Effector memory CD8-positive, alpha-beta T cell (primary cell): ENCODE results near the gene ECE1.

Experiments used
- ATAC-seq: fragments of 150-1000 bp; cut with Tn5 transposase; replicated peaks from 2 replicates; pipeline ENCODE4 v1.10.0; 2021; ENCODE audit warnings: mild to moderate bottlenecking, moderate library complexity
- DNase-seq, 3 experiments: peaks; one replicate each; pipeline ENCODE4 v3.0.0; 2021
- H3K27ac Mint-ChIP-seq, 2 donors: one replicate each; pipeline ENCODE4 v1.8.0; 2022; ENCODE audit warnings: mild to moderate bottlenecking in 2 of 2, mixed read lengths in 2 of 2, moderate library complexity in 2 of 2
- H3K27me3 Mint-ChIP-seq, 2 donors: one replicate each; pipeline ENCODE4 v1.8.0; 2022; ENCODE audit warnings: mixed read lengths in 2 of 2
- H3K36me3 Mint-ChIP-seq: one replicate; pipeline ENCODE4 v1.8.0; 2022; ENCODE audit warnings: mild to moderate bottlenecking, moderate library complexity, mixed read lengths; ENCODE audit not compliant: insufficient read depth
- H3K4me1 Mint-ChIP-seq, 2 donors: one replicate each; pipeline ENCODE4 v1.8.0; 2022; ENCODE audit warnings: low read depth in 2 of 2, mixed read lengths in 2 of 2
- H3K4me3 Mint-ChIP-seq, 2 donors: one replicate each; pipeline ENCODE4 v1.8.0; 2022; ENCODE audit warnings: mild to moderate bottlenecking in 2 of 2, mixed read lengths in 2 of 2, moderate library complexity in 2 of 2
- H3K9me3 Mint-ChIP-seq, 2 donors: one replicate each; pipeline ENCODE4 v1.8.0; 2022; ENCODE audit warnings: mixed read lengths in 2 of 2

Gene ECE1

DNA sequence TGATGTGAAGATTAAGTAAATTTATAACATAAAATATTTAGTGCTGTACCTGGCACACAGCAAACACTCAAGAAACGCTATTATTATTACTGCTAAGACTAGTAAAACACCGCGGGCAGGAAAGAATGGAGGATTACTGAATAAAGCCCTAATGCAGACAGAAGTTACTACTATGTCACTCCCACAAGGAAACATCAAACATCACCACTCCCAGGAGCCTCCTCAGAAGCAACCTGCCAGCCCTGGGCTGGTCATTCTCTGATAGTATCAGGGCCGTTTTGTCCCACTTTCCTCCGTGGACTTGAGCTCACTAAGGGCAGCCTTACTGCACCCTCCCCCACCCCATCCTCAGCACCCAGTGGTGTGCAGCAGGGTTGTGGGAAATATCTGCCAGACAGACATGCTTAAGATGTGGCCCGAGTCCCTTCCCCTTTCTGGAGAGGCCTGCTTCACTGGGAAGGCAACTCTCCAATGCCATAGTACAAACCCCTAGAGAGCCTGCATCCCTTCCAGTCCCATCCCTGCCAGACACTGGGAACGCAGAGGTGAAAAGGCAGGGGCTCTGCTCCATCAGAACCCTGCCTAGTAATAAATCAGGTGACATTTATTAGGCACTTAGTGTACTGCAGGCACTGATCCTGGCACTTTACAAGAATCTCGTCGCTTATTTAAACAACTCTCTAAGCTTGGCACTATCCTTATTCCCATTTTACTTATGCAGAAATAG is 41.7 kb upstream of the ECE1 start:
- Mint-ChIP-seq H3K27me3 (no peaks in the 10 kb centered on the region), H3K9me3 (no peaks in the 10 kb centered on the region), H3K4me3 (no peak overlapping the region), H3K27ac (peak overlapping the region in 1 of 2 donors; percentile 59), H3K36me3 (peaks cover 16% of the 10 kb centered on the region), H3K4me1 (peaks cover 51% of the 10 kb centered on the region in 2 donors)
- ATAC-seq (no peak), DNase-seq (no peak)

DNA sequence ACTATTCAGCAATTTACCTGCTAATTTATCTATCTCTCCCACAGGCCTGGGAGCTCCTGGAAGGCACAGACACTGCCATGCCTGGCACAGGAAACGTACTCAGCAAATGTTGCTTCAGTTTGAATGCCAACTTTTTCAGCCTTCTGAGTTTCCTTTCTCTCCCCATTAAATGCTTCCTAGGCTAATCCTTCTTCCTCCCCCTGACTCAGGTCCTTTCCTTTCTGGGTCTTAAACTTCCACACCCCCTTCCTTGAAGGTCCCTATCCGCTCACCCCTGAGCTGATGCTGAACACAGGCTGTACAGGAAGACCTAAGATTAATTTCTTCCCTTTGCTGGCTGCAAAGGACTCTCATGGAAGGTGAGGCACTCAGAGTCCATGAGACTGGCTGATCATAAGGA is 40.3 kb upstream of the ECE1 start:
- Mint-ChIP-seq H3K4me1 (peaks cover 58 to 60% of the 10 kb centered on the region in 2 donors), H3K9me3 (no peaks in the 10 kb centered on the region), H3K27ac (peak overlapping the region in 1 of 2 donors; percentile 44), H3K4me3 (no peak overlapping the region), H3K27me3 (no peaks in the 10 kb centered on the region), H3K36me3 (peaks cover 16% of the 10 kb centered on the region)
- ATAC-seq (no peak), DNase-seq (no peak)

DNA sequence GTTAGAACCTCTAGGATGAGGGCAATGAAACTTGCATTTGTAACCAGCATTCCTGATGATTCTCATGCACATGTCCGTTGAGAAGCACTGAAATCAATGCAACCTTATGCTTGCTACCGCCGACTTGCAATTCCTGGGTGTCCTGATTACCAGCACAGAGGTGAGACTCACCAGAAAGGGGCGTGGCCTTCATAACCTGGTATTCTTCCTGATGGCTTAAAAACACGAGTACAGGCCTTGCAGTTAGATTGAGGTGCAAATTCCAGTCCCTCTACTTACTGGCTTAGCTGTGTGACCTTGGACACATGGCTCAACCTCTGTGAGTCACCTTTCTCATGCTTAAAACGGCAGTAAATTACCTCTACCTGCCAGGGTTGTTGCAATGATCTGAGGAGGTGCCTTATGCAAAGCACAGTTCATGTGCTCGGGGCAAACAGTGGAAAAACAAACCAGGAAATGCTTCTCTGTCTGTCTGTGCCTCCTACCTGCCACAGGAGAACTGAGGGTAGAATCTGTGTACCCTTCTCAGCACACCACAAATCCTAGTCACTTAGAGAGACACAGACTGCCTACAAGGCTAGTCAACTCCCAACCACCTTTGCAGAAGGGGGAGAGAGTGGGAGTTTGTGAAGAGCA is 39.1 kb upstream of the ECE1 start:
- no peaks in the 10 kb centered on the region for H3K9me3 Mint-ChIP-seq
- no peak for ATAC-seq
- peak overlapping the region; percentile 35 to 70 for H3K27ac Mint-ChIP-seq
- no peak for DNase-seq
- H3K4me3 Mint-ChIP-seq = no peak overlapping the region
- H3K4me1 Mint-ChIP-seq = peaks cover 58 to 61% of the 10 kb centered on the region in 2 donors
- H3K27me3 Mint-ChIP-seq = no peaks in the 10 kb centered on the region
- peaks cover 17% of the 10 kb centered on the region for H3K36me3 Mint-ChIP-seq

DNA sequence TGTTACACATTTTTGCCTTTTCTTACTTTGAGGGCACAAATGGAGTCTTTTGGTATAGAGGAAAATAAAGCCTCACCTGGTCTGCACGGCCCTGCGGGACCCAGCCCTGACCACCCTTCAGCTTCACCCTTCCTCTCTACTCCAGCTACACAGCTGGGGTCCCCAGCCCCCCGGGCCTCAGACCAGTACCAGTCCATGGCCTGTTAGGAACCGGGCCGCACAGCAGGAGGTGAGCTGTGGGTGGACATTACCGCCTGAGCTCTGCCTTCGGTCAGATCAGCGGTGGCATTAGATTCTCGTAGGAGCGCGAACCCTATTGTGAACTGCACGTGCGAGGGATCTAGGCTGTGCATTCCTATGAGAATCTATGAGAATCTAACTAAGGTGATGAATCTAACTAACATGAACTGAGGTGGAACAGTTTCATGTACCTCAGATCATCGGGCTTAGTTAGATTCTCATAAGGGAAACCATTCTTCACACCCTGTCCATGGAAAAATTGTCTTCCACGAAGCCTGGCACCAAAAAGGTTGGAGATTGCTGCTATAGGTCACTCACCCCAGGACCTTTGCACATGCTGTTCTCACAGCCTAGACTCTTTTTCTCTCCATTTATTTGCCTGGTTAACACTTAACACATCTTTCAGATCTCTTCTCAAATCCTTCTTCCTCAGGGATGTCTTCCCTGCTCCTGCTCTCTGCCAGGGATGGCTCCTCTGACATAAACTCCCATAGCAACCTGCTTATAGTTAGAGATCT is 37.5 kb upstream of the ECE1 start:
- peaks cover 52% of the 10 kb centered on the region in 2 donors for H3K4me1 Mint-ChIP-seq
- no peak for DNase-seq
- no peak for ATAC-seq
- H3K36me3 Mint-ChIP-seq = peaks cover 15% of the 10 kb centered on the region
- no peaks in the 10 kb centered on the region for H3K27me3 Mint-ChIP-seq
- no peak overlapping the region for H3K4me3 Mint-ChIP-seq
- H3K9me3 Mint-ChIP-seq = no peaks in the 10 kb centered on the region
- H3K27ac Mint-ChIP-seq = peak overlapping the region; percentile 6 to 55

DNA sequence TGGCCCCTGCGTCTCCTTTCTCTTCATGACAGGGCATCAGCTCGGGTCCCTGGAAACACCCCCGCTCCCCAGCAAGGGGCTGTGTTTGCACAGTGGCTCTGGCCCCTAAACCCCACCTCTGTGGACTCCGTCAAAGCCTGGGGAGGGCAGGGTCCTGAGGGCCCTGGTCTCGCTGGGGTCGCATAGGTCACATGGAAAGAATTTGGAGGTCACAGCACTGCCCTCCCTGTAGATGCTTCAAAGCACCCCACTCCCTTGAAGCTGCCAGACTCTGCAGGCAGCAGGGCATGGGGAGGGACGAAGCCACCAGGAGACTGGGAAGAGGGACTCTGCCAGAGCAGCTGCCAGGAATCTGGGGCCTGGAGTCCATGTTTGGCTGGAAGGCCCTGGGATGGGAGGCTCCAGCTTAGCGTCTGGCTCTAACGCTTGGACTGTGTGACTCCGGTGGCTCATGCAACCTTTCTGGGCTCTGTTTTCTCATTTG is 36.6 kb upstream of the ECE1 start:
- DNase-seq = no peak
- ATAC-seq = no peak
- H3K4me1 Mint-ChIP-seq = peaks cover 48 to 54% of the 10 kb centered on the region in 2 donors
- H3K27ac Mint-ChIP-seq = peak overlapping the region in 1 of 2 donors; percentile 55
- no peaks in the 10 kb centered on the region for H3K9me3 Mint-ChIP-seq
- no peaks in the 10 kb centered on the region for H3K27me3 Mint-ChIP-seq
- H3K36me3 Mint-ChIP-seq = peaks cover 18% of the 10 kb centered on the region
- no peak overlapping the region for H3K4me3 Mint-ChIP-seq

DNA sequence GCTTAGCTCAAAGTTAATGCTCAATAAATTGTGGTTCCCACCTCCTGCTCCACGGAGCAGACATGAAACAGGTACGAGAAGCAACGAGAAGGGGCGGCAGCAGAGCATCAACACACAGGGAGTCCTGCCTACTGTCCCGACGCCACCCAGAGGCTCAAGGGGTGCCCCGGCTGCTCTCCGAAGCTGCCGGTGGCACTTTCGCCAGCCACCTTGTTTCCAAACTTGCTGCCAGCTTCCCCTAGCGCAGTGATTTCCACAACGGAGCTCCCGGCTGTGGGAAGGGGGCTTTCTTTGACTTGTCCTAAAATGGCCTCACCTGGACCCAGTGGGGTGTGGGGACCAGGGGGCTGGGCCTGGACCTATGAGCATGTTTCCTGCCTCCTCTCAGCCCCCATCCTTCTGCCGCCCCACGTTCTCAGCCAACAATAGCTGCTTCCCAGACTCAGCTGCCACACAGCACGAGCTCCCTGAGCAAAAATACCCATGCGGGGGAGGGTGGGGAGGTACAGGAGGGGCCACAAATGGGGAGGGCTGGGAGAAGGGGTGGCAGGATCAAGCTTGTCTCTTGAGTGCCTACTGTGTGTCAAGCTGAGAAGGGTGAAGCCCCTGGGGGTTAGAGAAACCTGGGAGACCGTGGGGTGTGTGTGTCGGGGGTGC is 35.6 kb upstream of the ECE1 start:
- H3K27me3 Mint-ChIP-seq = no peaks in the 10 kb centered on the region
- no peaks in the 10 kb centered on the region for H3K9me3 Mint-ChIP-seq
- H3K27ac Mint-ChIP-seq = peak overlapping the region; percentile 64 to 93
- H3K36me3 Mint-ChIP-seq = peaks cover 18% of the 10 kb centered on the region
- H3K4me1 Mint-ChIP-seq = peaks cover 46 to 53% of the 10 kb centered on the region in 2 donors
- peak overlapping the region; percentile 78 to 79 for H3K4me3 Mint-ChIP-seq
- no peak for ATAC-seq
- DNase-seq = no peak

DNA sequence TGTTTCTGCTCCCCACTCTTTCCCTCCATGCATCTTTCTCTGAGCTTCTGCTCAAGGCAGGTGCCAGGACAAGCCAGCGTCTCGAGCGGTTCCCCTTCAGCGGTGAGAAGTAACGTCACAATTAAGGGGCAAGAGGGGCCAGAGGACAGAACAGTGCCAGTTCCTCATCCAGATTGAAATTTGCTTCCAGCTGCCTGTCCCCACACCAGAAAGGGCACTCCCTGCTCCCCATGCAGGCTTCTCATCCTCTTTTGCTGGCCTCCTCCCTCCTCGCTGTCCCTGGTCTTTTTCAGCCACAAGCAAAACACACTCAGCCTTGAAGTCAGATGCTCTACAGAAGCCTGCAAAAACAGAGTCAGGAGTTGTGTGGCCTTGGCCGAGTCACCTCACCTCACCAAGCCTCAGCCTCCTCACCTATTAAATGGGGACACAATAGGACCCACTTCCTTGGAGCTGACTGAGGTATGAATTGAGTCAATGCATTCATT is 35.0 kb upstream of the ECE1 start:
- DNase-seq = no peak
- Mint-ChIP-seq H3K9me3 (no peaks in the 10 kb centered on the region), H3K4me3 (peak overlapping the region; percentile 78 to 79), H3K27ac (peak overlapping the region; percentile 64 to 93), H3K36me3 (peaks cover 17% of the 10 kb centered on the region), H3K4me1 (peaks cover 42 to 48% of the 10 kb centered on the region in 2 donors), H3K27me3 (no peaks in the 10 kb centered on the region)
- ATAC-seq = peak; percentile 35

DNA sequence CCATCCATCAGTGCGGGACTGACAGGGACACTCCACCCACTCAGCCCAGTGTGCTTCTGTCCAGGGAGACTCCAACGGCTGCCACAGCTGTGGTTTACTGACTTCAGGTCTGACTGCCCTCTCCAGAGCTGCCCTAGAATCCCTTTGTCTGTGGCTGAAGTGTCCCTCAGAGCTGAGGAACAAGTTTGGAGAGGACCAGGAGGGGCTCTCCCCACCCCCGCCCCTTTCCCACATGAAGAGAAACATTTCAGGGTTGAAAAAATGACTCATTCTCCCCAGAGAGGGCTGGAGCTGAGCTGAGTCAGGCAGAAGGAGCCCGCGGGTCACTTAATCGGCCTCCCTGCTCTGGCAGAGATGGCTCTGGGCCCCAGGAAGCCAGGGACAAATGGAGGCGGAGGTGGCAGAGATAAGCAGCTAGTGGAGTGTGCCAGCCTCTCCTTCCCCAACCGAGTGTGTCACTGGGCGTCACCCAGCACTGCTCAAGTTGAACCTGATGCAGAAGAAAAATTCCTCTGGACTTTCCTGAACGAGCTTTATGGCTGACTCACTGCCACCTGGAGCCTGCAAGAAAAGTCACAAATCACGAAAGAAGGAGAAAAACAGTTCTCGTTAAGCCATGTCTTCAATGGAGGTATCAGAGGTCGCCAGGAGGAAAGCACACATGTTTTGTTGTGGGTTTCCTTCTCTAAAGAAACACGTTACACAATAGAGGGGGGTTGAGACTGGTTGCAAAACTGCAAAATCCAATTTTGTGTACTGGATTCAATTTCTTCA is 34.3 kb upstream of the ECE1 start:
- H3K36me3 Mint-ChIP-seq = peaks cover 15% of the 10 kb centered on the region
- peaks cover 45 to 47% of the 10 kb centered on the region in 2 donors for H3K4me1 Mint-ChIP-seq
- H3K27ac Mint-ChIP-seq = peak overlapping the region; percentile 64 to 93
- no peak for DNase-seq
- H3K27me3 Mint-ChIP-seq = no peaks in the 10 kb centered on the region
- H3K9me3 Mint-ChIP-seq = no peaks in the 10 kb centered on the region
- ATAC-seq = peak; percentile 68
- H3K4me3 Mint-ChIP-seq = peak overlapping the region; percentile 78 to 79

DNA sequence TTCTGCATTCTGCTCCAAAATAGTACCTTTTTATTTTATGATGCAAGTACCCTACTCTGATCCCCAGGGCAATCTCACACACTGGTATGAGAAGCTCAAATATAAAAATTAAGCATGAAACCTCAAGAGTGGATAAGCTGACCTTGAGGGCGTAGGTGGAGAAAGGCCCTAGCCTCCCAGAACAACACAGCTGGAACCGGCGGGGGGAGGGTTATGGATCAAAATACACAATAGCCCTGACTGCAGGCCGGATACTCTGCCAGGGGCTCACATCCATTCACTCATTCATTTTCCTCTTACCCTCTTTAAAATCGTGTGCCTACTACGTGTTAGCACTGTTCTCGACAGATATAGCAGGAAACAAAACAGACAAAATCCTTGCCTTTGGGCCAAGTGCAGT is 32.8 kb upstream of the ECE1 start:
- H3K4me3 Mint-ChIP-seq = no peak overlapping the region
- peaks cover 40 to 41% of the 10 kb centered on the region in 2 donors for H3K4me1 Mint-ChIP-seq
- no peak for ATAC-seq
- H3K9me3 Mint-ChIP-seq = no peaks in the 10 kb centered on the region
- no peak for DNase-seq
- no peaks in the 10 kb centered on the region for H3K27me3 Mint-ChIP-seq
- H3K36me3 Mint-ChIP-seq = peaks cover 17% of the 10 kb centered on the region
- H3K27ac Mint-ChIP-seq = no peak overlapping the region

DNA sequence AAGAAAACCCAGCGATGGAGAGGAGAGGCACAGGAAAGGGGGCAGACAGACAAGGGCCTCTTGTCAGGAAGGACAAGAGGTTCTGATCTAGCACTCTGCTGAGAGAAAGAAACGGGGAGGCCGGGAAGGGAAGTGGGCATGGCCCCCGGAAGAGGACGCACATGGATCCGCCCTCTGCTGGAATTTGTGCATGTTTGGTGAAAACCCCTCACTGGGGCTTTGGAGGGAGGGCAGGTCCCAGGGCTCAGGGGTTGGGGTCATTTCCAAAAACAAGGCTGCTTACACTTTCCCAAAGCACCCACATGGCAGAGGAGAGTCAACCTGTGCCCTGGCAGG is 32.4 kb upstream of the ECE1 start:
- no peak for ATAC-seq
- Mint-ChIP-seq H3K36me3 (peaks cover 17% of the 10 kb centered on the region), H3K4me3 (no peak overlapping the region), H3K27ac (peak overlapping the region in 1 of 2 donors; percentile 90), H3K4me1 (peaks cover 40 to 43% of the 10 kb centered on the region in 2 donors), H3K9me3 (no peaks in the 10 kb centered on the region), H3K27me3 (no peaks in the 10 kb centered on the region)
- no peak for DNase-seq

DNA sequence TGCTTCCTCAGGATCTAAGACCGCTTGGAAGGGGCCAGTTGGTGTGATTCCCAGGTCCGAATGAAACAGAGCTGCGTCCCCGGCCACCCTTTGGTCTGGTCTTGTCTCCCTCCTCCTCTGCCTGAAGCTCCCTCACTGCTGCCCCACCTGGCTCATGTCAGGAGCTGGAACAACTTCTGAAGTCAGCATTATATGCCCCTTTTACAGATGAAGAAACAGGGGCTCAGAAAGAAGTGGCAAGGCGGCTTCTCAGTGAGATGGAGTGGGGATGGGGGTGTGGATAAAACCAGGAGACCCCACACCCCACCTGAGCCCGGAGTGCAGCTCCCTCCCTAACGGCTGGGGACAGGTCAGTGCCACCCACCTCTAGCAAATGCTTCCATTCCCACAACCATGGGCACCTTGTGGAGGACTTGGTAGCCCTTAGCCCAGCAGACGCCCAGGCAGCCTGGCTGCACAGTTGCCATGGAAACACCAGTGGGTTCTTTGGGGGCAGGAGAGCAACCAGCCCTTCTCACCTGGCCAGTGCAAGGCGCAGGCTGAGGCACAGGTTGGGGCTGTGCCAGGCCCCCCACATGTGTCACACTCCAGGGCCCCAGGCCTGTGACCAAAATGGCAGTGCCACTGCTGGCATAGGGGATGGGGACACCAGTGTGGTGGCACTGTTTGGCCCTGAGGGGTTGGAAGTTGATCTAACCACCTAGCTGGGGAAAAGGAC is 31.9 kb upstream of the ECE1 start:
- H3K9me3 Mint-ChIP-seq = no peaks in the 10 kb centered on the region
- peaks cover 17% of the 10 kb centered on the region for H3K36me3 Mint-ChIP-seq
- H3K27me3 Mint-ChIP-seq = no peaks in the 10 kb centered on the region
- H3K4me3 Mint-ChIP-seq = no peak overlapping the region
- peak overlapping the region in 1 of 2 donors; percentile 90 for H3K27ac Mint-ChIP-seq
- H3K4me1 Mint-ChIP-seq = peaks cover 36 to 39% of the 10 kb centered on the region in 2 donors
- DNase-seq = no peak
- no peak for ATAC-seq

DNA sequence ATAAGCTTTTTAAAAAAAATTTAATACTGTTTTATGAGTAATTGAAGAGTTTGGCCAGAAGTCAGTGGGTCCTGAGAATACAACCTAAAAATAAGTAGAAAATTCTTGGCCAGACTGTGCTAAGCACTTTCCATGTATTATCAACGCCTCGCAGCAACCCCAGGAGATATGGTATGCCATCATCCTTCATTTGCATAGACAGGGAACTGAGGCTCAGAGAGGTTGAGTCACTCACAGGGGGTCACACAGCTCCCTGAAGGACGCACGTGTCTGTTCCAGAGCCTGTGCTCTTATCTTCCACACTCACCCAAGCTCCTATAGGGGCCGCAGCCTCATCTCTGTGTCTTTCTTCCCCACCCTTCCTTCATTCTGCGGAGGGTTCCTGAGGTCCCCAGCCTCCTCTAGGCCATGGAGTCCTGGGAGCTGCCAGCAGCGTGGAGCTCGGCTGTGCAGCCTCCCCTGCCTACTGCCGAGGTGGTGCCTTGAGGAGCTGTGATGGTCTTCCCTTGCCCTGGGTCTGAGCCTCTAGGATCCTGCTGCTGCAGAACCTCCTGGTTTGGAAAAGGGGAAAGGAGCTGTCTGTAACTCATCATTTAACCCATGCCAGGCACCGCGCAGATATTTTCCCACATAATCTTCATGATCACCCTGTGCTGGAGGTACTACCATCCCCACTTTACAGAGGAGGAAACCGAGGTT is 30.3 kb upstream of the ECE1 start:
- peak overlapping the region in 1 of 2 donors; percentile 37 for H3K27ac Mint-ChIP-seq
- no peak for ATAC-seq
- peaks cover 17% of the 10 kb centered on the region for H3K36me3 Mint-ChIP-seq
- no peaks in the 10 kb centered on the region for H3K27me3 Mint-ChIP-seq
- no peak for DNase-seq
- no peak overlapping the region for H3K4me3 Mint-ChIP-seq
- peaks cover 22 to 28% of the 10 kb centered on the region in 2 donors for H3K4me1 Mint-ChIP-seq
- no peaks in the 10 kb centered on the region for H3K9me3 Mint-ChIP-seq
